Measurements from ENCODE around the gene ZNF770.
"Not testable (repeated sequence)": the region's sequence is repeated elsewhere in the genome, so short reads cannot be mapped to it uniquely, and the experiment has no call there.

Gene ZNF770

GRCh38 chr15:34976743-34977142, 11.3 kb downstream of the ZNF770 start:
- DNase-seq (ENCODE audit: low read depth in 2 of 2): no peak

- no peak for DNase-seq (ENCODE audit: low read depth in 2 of 2)
These were observed 12.0 kb downstream of the ZNF770 start for GRCh38 chr15:34976073-34976472.

GRCh38 chr15:34973512-34973911, 14.6 kb downstream of the ZNF770 start:
- no peak for DNase-seq (ENCODE audit: low read depth in 2 of 2)

GRCh38 chr15:34970098-34970643, 17.9 kb downstream of the ZNF770 start:
- DNase-seq (ENCODE audit: low read depth in 2 of 2): not testable (repeated sequence)

- peak; percentile 90 for DNase-seq (ENCODE audit: low read depth in 2 of 2)
These were observed 18.6 kb downstream of the ZNF770 start, which contains the start of gene AQR for GRCh38 chr15:34969340-34970097. Gene AQR (minus strand): TSS chr15:34969742. CDS start chr15:34969613, 129 bp downstream.

- no peak for DNase-seq (ENCODE audit: low read depth in 2 of 2)
These were observed 23.8 kb downstream of the ZNF770 start for GRCh38 chr15:34964277-34964676.

GRCh38 chr15:34953851-34954250, 34.2 kb downstream of the ZNF770 start:
- DNase-seq (ENCODE audit: low read depth in 2 of 2): no peak

- no peak for DNase-seq (ENCODE audit: low read depth in 2 of 2)
These were observed 35.6 kb downstream of the ZNF770 start for GRCh38 chr15:34952481-34952880.

GRCh38 chr15:34951993-34952392, 36.1 kb downstream of the ZNF770 start:
- DNase-seq (ENCODE audit: low read depth in 2 of 2): no peak

GRCh38 chr15:34944936-34945335, 43.2 kb downstream of the ZNF770 start:
- DNase-seq (ENCODE audit: low read depth in 2 of 2): no peak

- DNase-seq (ENCODE audit: low read depth in 2 of 2): no peak
These were observed 44.4 kb downstream of the ZNF770 start for GRCh38 chr15:34943711-34944110.

GRCh38 chr15:34943264-34943663, 44.8 kb downstream of the ZNF770 start:
- DNase-seq (ENCODE audit: low read depth in 2 of 2): not testable (repeated sequence)

GRCh38 chr15:34942363-34942762, 45.7 kb downstream of the ZNF770 start:
- DNase-seq (ENCODE audit: low read depth in 2 of 2): no peak

GRCh38 chr15:34941831-34942230, 46.3 kb downstream of the ZNF770 start:
- no peak for DNase-seq (ENCODE audit: low read depth in 2 of 2)

- DNase-seq (ENCODE audit: low read depth in 2 of 2): no peak
These were observed 46.8 kb downstream of the ZNF770 start for GRCh38 chr15:34941185-34941698.

GRCh38 chr15:34933432-34933975, 54.6 kb downstream of the ZNF770 start:
- DNase-seq (ENCODE audit: low read depth in 2 of 2): no peak

- not testable (repeated sequence) for DNase-seq (ENCODE audit: low read depth in 2 of 2)
These were observed 59.7 kb downstream of the ZNF770 start for GRCh38 chr15:34928349-34928748.

Measured in stimulated activated CD8-positive, alpha-beta memory T cell treated with anti-CD3 and anti-CD28 coated beads, Interleukin-15, amount 100 ng/mL, for 48 hours (primary cell).